ENCODE results near the gene GALK2.
"Not testable (repeated sequence)": the region's sequence is repeated elsewhere in the genome, so short reads cannot be mapped to it uniquely, and the experiment has no call there.

GALK2 gene

GRCh38 chr15:49339656-49340055 is 169.6 kb downstream of the GALK2 start:
- no peak for DNase-seq (ENCODE audit: low spot score)

- DNase-seq (ENCODE audit: low spot score): peak; percentile 14
These were observed 173.5 kb downstream of the GALK2 start for GRCh38 chr15:49343546-49343945.

- not testable (repeated sequence) for DNase-seq (ENCODE audit: low spot score)
These were observed 184.4 kb downstream of the GALK2 start for GRCh38 chr15:49354439-49354838.

GRCh38 chr15:49361370-49361769 is 191.3 kb downstream of the GALK2 start:
- no peak for DNase-seq (ENCODE audit: low spot score)

- no peak for DNase-seq (ENCODE audit: low spot score)
These were observed 196.4 kb downstream of the GALK2 start for GRCh38 chr15:49366496-49366895.

- DNase-seq (ENCODE audit: low spot score): no peak
These were observed 200.7 kb downstream of the GALK2 start for GRCh38 chr15:49370782-49371181.

- DNase-seq (ENCODE audit: low spot score): no peak
These were observed 202.3 kb downstream of the GALK2 start for GRCh38 chr15:49372366-49372765.

- DNase-seq (ENCODE audit: low spot score): no peak
These were observed 209.9 kb downstream of the GALK2 start for GRCh38 chr15:49379996-49380395.

- DNase-seq (ENCODE audit: low spot score): no peak
These were observed 210.9 kb downstream of the GALK2 start for GRCh38 chr15:49380912-49381311.
